Astrocyte of the cerebellum (primary cell): ENCODE measurements around the gene SLITRK5.

Experiments used
- DNase-seq: peaks from one replicate; pipeline ENCODE4 v3.0.0-alpha.2; 2011; ENCODE audit warnings: low read depth
- H3K4me3 ChIP-seq: 2 replicates; pipeline ENCODE4 v1.5.1; 2011; ENCODE audit warnings: mild to moderate bottlenecking, low read depth, low read length, moderate library complexity
- in situ Hi-C: cut with HindIII; loops from 2 replicates; pipeline ENCODE4 v1.10.0; 2017; ENCODE audit warnings: low sequenced_read_pairs
- TF ChIP-seq, protein P1 (sequence below): IDR thresholded peaks from 2 replicates; pipeline ENCODE4 v1.5.1; 2012; ENCODE audit warnings: low read length, low read depth, moderate library complexity, mild to moderate bottlenecking; ENCODE audit errors: missing control alignments

Gene SLITRK5

DNA sequence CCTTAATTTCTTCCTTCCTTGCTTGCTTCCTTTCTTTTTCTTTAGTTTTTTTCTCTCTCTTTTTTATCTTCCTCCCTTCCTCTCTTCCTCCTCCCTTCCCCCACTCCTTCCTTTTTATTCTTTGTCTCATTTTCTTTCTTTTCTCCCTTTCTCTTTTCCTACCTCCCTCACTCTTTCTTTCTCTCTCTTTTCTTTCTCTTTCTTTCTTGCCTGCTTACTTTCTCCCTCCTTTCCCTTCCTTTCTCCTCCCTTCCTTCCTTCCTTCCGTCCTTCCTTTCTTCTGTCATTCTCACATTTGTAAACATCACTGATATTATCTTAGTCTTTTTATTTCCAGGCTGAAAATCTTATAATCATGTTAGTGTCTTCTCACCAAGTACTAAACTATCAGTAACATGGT lies 38.8 kb downstream of the SLITRK5 start:
- H3K4me3 ChIP-seq, result no peak overlapping the region
- in situ Hi-C loops, result no loop called here
- DNase-seq, result no peak
- TF ChIP-seq, protein P1, sequence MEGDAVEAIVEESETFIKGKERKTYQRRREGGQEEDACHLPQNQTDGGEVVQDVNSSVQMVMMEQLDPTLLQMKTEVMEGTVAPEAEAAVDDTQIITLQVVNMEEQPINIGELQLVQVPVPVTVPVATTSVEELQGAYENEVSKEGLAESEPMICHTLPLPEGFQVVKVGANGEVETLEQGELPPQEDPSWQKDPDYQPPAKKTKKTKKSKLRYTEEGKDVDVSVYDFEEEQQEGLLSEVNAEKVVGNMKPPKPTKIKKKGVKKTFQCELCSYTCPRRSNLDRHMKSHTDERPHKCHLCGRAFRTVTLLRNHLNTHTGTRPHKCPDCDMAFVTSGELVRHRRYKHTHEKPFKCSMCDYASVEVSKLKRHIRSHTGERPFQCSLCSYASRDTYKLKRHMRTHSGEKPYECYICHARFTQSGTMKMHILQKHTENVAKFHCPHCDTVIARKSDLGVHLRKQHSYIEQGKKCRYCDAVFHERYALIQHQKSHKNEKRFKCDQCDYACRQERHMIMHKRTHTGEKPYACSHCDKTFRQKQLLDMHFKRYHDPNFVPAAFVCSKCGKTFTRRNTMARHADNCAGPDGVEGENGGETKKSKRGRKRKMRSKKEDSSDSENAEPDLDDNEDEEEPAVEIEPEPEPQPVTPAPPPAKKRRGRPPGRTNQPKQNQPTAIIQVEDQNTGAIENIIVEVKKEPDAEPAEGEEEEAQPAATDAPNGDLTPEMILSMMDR, result no peak

DNA sequence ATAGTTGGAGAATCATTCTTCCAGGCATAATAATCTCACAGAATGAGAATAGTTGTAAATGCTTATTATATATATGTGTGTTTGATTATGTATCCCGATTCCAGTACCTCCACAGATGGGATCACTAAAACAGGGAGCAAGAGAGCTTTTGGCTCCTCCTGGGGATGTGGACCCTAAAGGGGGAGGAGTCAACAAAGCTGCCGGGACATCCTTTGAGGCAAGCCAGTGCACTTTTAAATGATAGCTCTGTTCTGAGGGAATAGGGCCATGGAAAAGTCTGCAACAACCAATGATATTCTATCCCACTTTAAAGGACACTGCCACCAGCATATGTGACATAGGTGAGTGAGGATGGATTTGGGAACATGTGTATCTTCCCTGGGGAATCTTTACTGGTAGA lies 40.8 kb downstream of the SLITRK5 start:
- TF ChIP-seq, protein P1, result no peak
- DNase-seq, result no peak
- no peak overlapping the region for H3K4me3 ChIP-seq
- in situ Hi-C loops, result no loop called here
